GM21381 (cell line): ENCODE data around the gene FAM90A1.
"Not testable (repeated sequence)": the region's sequence is repeated elsewhere in the genome, so short reads cannot be mapped to it uniquely, and the experiment has no call there.

Experiments
- ATAC-seq: cut with Tn5 transposase; IDR thresholded peaks from one replicate; pipeline ENCODE4 v1.9.1; 2021; ENCODE audit warnings: mild to moderate bottlenecking, moderate library complexity; ENCODE audit not compliant: unreplicated experiment

The FAM90A1 gene

GRCh38 chr12:8226992-8227731 is at the start of gene FAM90A1:
FAM90A1 (minus strand) TSS chr12:8227618; CDS start chr12:8224832, 2,786 bp downstream.
- not testable (repeated sequence) for ATAC-seq

DNA sequence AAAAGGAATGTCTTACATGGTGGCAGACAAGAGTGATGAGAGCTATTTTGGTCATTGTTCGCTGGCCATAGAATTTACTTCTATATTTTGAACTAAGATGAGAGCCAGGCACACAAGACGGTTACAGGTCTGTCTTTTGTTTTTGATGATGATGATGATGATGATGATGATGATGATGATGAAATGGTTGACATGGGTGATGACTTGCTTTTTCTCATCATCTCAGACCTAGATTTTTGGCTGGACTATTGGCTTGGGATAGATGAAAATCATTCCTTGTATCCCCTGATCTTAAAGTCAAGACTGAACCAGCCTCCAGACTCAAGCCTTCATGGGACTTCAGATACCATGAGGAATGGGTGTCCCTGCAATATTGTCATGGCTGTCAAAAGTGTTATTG is 49.0 kb upstream of the FAM90A1 start:
- not testable (repeated sequence) for ATAC-seq

DNA sequence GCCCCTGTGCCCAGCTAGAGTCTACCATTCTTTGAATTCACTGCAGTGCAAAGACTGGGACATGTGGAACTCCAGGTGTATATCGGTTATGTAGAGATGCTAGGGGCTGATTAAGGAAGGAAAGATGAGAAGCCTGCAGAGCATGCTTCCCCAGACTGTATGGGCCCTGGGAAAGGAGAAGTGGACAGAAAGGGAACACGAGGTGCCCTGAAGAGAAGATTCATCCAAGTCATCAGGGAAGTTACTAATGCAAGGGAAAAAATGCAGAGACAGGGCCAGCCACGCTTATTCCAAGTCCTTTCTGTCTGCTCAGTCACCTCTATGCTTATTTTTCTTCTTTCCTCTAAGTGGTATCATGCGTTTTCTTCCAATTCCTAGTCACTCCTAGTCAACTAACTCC is 39.3 kb upstream of the FAM90A1 start:
- not testable (repeated sequence) for ATAC-seq

GRCh38 chr12:8264236-8264635 is 36.8 kb upstream of the FAM90A1 start:
- not testable (repeated sequence) for ATAC-seq

DNA sequence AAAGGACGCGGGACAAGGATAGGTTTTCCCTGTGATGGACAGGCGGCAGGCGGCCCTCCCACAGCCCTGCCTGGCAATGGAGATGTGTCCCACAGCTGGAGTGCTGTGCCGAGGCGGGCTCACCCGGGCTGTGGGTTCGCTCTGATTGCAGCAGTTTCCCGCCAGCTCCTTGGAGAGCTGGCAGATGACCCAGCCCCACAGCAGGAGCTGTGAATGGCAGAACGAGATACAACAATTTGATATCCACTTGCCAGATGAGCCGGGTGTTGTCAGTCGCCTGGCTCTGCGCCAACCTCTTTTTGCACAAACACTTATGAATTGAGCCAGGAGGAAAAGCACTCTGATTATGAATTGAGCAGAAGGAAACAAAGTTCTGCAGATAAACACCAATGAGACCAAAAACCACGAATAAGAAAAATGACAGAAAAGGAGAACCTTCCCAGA is 33.7 kb upstream of the FAM90A1 start:
- not testable (repeated sequence) for ATAC-seq

DNA sequence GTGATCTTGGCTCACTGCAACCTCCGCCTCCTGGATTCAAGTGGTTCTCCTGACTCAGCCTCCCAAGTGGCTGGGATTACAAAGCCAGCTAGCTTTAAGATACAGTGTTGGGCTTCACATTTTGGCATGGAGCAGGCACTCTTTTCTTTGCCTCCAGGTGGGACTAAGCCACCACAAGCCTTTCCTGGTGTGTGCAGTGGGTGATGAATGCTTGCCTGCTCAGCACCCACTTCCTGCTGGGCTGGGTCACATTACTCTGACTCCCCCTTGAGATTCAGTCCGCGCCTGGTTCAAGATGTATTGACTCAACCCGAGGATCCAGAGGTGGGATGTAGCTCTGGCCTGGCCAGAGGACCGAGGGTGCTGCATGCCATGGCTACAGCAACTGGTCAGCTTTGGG is 28.9 kb upstream of the FAM90A1 start:
- ATAC-seq = not testable (repeated sequence)

- not testable (repeated sequence) for ATAC-seq
Measured at GRCh38 chr12:8254705-8255104, 27.3 kb upstream of the FAM90A1 start.

DNA sequence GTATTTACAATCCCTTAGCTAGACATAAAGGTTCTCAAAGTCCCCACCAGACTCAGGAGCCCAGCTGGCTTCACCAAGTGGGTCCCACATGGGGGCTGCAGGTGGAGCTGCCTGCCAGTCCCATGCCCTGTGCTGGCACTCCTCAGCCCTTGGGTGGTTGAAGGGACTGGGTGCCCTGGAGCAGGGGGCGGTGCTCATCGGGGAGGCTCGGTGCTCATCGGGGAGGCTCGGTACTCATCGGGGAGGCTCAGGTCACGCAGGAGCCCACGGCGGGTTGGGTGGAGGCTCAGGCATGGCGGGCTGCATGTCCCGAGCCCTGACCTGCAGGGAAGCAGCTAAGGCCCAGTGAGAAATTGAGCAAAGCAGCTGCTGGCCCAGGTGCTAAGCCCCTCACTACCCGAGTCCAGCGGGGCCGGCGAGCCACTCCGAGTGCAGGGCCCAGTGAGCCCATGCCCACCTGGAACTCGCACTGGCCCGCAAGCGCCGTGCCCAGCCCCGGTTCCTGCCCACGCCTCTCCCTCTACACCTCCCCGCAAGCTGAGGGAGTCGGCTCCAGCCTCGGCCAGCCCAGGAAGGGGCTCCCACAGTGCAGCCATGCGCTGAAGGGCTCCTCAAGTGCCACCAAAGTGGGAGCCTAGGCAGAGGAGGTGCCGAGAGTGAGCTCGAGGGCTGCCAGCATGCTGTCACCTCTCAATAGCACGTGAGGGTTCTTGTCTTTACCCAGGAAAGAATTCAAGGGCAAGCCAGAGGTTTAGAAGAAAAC is 24.8 kb upstream of the FAM90A1 start:
- not testable (repeated sequence) for ATAC-seq

- not testable (repeated sequence) for ATAC-seq
Measured at GRCh38 chr12:8251616-8252015, 24.2 kb upstream of the FAM90A1 start.

DNA sequence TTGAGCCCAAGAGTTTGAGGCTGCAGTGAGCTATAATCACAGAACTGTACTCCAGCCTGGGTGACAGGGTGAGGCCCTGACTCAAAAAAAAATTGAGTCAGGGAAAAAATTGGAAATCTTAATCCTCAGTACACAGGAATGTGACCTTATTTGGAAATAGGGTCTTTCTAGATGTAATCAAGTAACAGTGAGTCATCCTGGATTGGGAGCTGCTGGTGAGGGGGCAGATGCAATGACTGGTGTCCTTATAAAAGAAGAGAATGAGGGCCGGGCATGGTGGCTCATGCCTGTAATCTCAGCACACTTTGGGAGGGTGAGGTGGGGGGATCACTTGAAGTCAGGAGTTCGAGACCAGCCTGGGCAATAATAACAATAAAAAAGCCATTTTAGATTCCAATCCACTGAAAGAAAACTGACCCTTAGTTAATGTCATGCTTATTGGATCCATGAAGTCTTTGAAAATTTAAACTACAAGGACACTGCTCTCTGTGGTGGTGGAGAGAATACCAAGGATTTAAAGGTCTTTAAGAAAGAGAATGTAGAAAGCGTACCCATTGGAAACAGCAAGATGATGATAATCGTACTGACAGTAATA is 19.6 kb upstream of the FAM90A1 start:
- ATAC-seq = not testable (repeated sequence)

GRCh38 chr12:8243682-8244161 is 16.3 kb upstream of the FAM90A1 start:
- not testable (repeated sequence) for ATAC-seq

DNA sequence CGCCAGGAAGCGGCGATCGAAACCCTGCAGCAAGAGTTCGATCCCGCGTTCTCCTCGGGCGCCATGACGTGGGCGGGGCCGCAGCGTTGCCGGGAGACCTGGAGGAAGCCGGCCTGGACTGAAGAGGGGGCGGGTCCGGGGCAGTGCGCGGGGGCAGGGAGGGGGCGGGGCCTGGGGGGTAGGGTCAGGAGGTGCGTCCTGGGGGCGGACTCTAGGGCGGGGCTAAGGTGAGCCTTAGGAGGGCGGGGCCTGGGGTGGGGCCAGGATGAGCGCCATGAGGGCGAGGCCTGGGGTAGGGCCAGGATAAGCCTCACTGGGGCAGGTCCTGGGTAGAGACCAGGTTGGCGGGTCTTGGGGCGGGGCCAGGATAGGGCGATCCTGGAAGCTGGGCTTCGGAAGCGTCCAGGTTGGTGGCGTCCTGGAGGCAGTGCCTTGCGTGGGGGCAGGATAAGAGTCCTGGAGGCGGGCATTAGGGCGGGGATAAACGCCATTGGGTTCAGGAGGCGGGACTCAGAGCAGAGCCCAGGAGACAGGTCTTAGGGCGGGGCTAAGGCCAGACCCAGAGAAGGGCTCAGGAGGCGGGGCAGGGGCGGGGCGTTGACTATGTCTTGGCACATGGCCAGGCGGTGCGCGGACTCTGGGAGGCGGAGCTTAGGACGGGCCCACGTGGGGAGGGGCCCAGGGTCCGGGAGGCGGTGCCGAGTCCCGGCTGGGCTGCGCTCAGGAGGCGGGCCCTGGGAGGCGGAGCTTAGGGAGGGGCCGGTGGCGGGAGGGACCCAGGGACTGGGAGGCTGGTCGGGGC is 15.7 kb upstream of the FAM90A1 start:
- peak; percentile 94 for ATAC-seq

DNA sequence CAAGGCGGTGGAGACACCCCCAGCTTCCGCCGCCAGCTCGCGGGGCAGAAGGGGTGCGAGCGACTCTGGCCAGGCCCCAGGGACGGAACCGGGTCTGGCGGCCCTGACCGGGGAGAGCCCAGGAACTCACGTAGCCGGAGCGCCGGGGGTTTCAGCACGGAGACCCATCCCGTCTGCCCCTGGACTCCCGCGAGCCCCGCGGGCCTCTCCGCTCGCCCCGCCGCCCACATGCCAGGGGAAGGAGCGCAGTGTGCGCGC is 15.1 kb upstream of the FAM90A1 start:
- ATAC-seq = not testable (repeated sequence)

DNA sequence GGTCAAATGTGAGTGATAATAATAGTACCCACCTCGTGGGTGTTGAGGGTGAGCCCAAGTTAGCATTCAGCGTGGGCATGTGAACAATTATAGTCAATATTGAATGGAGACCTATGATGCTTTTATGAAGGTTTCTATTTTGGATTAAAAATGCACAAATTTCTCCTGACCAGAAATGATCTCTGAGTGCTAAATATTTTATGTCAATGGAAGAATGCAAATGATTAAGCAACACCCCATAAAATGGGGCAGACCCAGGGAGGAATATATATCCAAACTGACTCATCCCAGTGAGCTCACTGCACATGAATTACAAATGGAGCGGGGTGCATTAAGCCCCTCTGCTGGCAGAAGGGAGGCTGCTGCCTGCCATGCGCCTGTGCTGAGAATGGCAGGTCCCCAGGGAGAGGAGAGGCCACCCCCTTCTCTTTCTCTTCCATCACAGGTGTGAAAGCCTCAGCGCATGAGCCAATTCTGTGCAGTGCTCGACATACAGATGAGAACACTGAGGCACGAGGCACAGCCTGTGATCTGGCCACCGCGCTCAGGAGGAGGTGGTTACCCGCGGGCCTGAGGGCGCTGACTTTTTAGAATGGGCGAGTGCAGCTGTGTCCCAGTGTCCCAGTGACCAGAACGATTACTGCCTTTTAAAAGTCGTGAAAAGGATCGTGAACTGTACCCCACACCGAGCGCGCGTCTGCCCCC is 14.7 kb upstream of the FAM90A1 start:
- ATAC-seq = not testable (repeated sequence)

DNA sequence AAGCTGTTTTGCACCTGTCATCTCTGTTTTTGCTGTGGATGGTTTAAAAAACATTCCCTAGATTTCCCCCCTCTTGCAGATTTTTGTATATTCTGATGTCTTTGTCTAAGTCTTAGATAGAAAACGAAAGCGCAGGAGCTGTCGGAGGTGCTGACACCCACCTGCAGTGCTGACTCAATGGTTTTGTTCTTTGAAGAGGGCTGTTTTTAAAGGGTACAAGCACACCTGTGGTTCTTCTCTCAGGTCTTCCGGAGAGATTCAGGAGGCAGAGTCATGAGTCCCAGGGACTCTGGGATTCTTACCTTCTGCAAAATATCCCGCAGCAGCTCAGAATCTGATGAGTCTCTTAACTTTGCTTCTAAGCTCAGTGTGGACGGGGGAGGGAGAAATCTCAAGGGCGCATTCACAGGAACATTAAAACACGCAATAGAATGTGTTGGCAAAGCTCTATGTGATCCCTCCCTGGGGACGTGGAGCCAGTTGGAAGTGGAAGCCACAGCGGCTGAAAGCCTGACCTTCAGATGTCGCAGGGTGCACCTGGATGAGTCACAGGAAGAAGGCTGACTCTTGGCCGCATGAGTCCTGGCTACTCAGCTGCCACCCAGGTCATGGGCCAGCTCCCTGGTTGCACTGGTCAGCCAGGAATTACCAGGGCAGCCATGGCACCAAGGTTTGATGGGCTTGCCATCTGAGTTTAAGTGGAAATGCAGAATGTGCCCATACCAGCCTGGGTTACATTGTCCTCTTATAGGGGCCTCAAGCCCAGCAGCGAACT is 13.1 kb upstream of the FAM90A1 start:
- ATAC-seq = not testable (repeated sequence)

DNA sequence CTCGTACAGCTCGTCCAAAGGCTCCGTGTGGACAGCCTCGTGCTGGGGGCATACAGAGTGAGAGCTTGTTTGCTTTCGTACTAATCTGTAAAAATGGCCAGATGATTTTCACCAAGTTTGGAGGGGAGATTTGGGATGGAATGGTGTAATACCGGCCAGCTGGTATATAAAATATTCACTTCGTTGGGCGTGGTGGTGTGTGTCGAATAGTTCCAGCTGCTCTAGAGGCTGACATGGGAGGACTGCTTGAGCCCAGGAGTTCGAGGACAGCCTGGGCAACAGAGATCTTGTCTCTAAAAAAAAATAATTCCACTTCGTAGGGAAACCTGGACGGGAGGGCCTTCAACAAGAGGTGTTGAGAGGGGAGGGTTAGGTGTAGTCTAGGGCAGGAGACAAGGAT is 9.6 kb upstream of the FAM90A1 start:
- ATAC-seq = not testable (repeated sequence)

DNA sequence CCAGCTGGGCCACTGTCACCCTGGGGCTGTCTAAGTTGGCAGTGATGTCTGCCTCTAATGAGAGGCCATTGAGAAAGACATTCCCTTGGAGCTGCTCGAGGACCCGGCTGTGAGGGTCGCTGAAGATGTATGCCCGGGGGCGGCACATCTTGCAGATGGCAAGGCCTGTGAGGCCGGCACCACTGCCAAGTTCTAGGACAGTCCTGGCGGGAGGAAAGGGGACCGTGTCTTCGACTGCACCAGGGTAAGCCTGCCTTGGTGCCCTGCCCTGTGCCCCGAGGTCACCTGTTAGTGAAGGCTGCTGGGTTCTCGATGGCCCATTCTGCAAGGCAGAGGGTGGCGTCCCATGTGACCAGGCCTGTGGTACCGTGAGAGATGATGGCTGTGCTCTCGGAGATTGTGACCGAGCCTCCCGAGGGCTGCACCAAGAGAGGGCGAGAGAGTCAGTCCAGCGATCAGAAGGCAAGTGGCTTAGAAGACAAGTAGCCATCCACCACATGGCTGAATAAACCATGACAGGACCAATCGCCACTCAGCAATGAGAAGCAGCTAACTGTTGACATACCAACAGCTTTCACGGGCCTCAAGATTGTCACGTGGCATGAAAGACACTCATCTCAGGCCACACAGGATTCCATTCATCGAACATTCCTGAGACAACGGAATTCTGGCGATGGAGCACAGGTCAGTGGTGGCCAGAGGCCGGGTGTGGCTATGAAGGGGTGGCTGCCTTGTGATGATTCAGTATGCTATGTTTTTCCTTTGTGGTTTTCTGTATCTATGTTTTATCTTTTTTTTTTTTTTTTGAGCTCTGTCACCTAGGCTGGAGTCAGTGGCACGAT is 8.1 kb upstream of the FAM90A1 start:
- ATAC-seq = not testable (repeated sequence)

- not testable (repeated sequence) for ATAC-seq
Measured at GRCh38 chr12:8234746-8235145, 7.3 kb upstream of the FAM90A1 start.
